NB4 (cell line): Measurements from ENCODE around the gene UTP25.

Experiments used
- CTCF ChIP-seq: IDR thresholded peaks from one replicate; pipeline ENCODE4 v1.5.1; 2012; ENCODE audit warnings: low read depth, low read length
- POLR2A ChIP-seq: IDR thresholded peaks from 2 replicates; pipeline ENCODE4 v1.6.1; 2011; ENCODE audit warnings: mild to moderate bottlenecking; ENCODE audit not compliant: insufficient read length; ENCODE audit errors: extremely low read depth

GRCh38 chr1:209830722-209831121, 3.0 kb downstream of the UTP25 start:
- no peak for TF ChIP-seq CTCF
- TF ChIP-seq POLR2A = no peak
